Activated CD4-positive, alpha-beta T cell treated with anti-CD3 and anti-CD28 coated beads for 1 hour (primary cell): ENCODE results near the gene DCAF15.

Experiments
- DNase-seq: peaks from one replicate; pipeline ENCODE4 v3.0.0-alpha.2; 2020

The DCAF15 gene

DNA sequence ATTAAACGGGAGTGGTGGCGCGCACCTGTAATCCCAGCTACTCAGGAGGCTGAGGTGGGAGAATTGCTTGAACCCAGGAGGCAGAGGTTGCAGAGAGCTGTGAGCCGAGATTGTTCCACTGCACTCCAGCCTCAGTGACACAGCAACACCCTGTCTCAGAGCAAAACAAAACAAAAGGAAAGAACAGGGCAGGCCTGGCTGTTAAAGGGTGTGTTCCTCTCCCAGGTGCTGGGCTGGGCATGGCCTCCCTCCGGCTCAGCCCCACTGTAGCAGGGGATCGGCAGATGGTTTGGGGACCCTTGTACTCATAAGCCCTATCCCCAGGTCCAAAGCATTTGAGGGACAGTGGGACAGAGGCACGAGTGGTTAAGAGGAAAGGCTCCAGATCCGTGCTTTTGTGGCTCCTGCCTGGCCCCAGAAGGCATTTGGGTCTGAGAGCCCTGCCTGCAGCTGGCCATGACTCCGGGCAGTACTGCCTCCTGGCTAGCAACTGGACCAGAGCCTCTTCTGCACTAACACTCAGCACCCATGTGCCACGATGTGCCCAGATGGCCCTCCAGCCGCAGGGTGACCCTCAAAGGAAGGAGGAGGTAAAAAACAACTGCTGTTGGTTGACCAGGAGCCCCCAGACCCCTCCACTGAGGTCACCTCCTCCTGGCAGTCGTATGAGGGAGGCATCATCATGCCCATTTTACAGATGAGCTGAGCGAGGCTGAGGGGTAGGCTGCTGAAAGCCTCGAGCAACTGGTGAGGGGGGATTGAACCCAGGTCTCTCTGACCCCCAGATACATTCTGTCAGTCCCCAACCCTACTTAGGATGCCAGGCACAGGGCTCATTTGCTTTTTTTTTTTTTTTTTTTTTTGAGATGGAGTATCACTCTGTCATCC, 43.8 kb downstream of the DCAF15 start:
- DNase-seq: no peak

- DNase-seq: no peak
Observed at GRCh38 chr19:13996928-13997630, 44.8 kb downstream of the DCAF15 start.

GRCh38 chr19:13997631-13997962, 45.3 kb downstream of the DCAF15 start:
- DNase-seq: no peak

DNA sequence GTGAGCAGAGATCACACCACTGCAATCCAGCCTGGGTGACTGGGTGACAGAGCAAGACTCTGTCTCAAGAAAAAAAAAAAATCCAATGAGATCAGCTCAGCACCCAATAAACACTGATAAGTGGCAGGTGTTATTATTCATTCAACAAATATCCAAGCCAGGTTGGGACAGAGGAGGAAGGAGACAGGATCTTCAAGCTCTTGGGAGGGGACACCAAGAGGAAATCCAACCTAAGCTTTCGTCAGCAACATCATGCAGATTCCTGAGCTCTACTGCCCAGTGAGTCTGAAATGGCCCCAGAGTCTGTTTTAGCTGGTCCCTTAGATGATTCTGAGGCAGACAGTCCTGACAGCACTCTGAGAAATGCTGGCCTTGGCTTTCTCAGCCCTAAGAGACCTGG, 46.1 kb downstream of the DCAF15 start:
- DNase-seq: no peak

DNA sequence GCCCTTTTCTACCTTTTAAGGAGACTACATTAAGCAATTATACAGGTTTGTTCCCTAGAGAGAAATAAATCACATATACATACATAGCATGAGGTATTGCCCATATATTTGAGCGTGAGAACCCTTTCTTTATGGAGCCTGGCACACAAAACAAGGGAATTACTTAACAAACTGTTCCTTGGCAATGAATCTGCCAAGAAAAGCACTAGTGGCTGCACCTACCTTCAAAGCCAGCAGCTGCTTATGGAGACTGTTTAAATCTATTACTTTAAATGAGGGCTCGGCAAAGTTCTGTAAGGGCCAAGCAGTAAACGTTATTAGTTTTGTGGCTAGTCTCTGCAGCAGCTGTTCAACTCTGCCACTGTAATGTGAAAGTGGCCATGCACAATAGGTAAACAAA, 46.8 kb downstream of the DCAF15 start:
- DNase-seq: no peak

DNA sequence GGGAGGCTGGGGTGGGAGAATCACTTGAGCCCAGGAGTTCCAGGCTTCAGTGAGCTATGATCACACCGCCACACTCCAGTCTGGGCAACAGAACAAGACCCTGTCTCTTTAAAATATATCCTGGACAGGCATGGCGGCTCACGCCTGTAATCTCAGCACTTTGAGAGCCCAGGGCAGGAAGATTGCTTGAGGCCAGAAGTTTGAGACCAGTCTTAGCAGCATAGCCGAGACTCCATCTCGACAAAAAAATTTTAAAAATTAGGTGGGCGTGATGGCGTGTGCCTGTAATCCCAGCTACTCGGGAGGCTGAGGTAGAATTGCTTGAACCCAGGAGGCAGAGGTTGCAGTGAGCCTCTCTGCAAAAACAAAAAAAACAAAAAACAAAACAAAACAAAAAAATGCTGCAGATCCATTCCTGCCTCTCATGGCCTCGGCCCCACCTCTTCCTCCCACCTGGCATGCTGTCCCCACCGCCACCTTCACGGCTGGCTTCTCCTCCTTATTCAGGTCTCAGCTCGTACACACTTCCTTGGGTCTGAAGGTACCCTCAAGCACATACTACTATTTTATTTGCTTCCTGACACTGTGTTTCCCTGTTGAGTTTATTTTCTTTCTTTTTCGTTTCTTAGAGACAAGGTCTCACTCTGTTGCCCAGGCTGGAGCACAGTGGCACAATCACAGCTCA, 48.5 kb downstream of the DCAF15 start:
- no peak for DNase-seq

DNA sequence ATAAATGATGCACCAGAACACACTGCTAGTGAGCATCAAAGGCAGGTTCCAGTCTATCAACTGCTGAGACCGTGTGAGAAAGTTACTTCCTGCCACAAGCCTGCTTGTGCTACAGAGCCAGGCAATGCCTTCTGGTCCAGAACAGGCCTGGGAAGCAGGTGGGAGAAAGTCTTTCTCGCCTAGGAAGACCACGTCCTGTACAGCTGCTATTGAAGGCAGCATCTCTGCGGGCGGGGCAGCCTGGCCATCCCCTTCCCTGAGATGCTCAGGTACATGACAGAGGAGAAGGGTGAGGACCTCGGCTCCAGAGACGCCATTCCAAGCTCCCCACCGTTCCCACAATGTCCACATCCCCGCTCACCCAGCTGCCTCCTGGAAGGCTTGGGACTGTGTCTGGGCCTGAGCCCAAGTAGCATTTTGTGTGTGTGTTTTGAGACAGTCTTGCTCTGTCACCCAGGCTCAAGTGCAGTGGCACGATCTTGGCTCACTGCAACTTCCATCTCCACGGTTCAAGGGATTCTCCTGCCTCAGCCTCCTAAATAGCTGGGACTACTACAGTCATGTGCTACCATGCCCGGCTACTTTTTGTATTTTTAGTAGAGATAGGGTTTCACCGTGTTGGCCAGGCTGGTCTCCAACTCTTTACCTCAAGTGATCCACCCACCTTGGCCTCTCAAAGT, 50.4 kb downstream of the DCAF15 start:
- DNase-seq: no peak

DNA sequence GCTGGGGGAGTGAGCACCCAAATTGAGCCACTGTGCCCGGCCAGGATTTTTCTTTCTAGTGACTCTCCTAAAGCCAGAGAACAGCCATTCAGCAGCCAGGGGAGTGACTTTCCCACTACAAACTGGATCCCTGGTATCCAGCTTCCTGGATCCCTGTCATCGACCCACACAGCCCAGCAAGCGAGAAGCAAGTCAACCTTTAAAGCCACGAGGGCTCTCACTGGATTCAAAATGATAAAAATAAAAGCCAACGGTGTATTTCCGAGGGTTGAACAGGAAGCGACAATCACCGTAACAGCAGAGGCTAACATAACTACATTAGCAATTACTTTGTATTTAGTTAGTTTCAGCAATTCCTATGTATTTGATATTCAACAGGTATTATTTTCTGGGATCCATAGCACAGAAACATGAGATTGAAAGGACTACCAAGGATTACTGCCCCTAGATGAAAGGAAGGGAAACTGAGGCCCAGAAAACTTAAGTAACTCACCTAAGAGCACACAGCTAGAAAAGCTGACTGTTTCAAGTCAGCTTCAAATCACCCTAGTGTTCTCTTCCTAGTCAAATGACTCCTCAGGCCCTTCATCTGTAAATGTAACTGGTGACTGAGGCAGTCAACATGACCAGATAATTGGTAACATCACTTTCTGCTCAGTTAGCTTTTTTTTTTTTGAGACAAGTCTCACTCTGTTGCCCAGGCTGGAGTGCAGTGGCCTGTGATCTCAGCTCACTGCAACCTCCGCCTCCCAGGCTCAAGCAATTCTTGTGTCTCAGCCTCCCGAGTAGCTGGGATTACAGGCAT, 51.1 kb downstream of the DCAF15 start:
- DNase-seq: no peak

- no peak for DNase-seq
Observed at GRCh38 chr19:14004619-14005348, 52.5 kb downstream of the DCAF15 start.

- peak; percentile 88 for DNase-seq
Observed at GRCh38 chr19:14005349-14006084, 53.2 kb downstream of the DCAF15 start.

DNA sequence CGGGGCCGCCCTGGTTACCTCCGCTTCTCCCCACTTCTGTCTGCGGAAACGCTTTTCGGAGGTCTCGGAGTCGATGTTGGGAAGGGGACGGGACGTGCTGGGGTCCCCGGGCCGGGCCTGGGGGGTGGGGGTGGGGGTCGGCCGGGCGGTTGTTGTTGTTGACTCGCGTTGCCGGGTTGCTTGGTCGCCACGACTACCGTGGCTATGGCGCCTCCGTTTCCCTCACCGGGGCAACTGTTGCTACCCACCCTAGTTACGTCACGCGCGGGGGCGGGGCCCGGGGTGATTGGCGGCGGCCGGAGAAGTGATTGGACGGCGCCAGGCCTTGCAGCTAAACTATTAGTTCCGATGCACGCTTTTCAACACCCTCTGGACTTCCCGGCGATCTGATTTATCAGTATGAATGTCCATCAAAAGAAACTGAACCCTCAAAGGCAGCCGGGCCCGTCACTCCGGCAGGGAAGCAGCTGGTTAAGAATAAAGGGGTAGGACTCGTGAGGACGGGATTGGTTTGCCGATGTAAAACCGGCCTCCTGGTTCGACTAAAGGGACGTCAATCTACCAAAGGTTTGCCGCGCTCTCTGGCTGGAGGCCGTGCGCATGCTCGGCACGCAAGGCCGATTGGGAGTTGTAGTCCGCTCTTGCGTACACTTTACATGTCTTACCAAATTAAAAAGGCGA, 53.9 kb downstream of the DCAF15 start, which contains the start of gene RFX1:
TSS of gene RFX1 (minus strand) at position 236 of the 681 bp plus-strand sequence. CDS start 12,477 bp downstream, outside the sequence.
- peak; percentile 100 for DNase-seq

- no peak for DNase-seq
Observed at GRCh38 chr19:14006766-14007562, 54.7 kb downstream of the DCAF15 start.
